ENCODE data around the gene MEPCE.
A peak's percentile ranks its signal among the peaks of the same experiment; 100 is the strongest.

MEPCE gene

GRCh38 chr7:100465299-100465698, 35.7 kb downstream of the MEPCE start:
- no peak for DNase-seq

GRCh38 chr7:100465702-100466311, 36.2 kb downstream of the MEPCE start:
- peak; percentile 96 to 99 for DNase-seq

DNA sequence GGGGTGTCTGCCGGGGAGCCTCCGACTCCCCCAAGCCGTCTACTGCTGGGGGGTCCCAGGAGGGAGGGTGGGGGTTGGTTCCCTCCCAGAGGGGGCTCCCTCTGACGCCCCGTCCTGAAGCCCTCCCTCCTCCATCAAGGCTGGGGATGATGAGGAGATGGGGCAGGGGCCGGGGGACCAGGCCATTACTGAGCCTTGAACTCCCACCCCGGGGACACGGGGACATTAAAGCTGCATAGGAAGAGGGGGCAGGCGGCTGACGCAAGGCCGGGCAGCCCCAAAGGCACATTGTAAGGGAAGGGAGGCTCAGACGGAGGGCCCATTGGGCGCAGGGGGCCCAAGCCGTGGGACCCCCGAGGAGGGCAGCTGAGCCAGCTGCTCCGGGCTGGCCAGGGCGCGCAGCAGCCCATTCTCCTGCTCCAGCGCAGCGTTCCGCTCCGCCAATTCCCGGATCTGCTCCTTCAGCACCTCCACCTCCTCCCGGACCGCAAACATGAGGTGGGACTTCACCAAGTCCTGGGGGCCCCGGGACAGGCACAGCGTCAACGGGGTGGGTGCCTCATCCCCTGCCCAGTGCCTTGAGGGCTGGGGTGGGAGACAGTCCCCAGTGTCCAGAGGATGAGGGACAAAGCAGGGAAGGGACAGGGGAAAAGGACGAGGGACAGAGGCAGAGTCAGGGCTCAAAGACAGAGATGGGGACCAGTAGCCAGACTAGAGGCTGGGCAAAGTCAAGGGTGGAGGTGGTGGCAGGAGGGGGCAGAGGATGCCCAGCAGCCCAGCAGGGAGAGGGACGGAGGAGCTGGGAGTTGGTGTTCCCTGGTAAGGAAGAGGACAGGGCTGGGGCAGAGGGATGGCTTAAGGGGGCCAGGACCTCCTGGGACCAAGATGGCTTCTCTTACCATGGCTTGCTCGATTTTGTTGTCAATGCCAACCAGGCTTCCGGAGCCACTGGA, 37.3 kb downstream of the MEPCE start:
- DNase-seq: peak in 1 of 2 donors; percentile 17

- peak; percentile 91 to 95 for DNase-seq
Observed at GRCh38 chr7:100467638-100468373, 38.2 kb downstream of the MEPCE start.

DNA sequence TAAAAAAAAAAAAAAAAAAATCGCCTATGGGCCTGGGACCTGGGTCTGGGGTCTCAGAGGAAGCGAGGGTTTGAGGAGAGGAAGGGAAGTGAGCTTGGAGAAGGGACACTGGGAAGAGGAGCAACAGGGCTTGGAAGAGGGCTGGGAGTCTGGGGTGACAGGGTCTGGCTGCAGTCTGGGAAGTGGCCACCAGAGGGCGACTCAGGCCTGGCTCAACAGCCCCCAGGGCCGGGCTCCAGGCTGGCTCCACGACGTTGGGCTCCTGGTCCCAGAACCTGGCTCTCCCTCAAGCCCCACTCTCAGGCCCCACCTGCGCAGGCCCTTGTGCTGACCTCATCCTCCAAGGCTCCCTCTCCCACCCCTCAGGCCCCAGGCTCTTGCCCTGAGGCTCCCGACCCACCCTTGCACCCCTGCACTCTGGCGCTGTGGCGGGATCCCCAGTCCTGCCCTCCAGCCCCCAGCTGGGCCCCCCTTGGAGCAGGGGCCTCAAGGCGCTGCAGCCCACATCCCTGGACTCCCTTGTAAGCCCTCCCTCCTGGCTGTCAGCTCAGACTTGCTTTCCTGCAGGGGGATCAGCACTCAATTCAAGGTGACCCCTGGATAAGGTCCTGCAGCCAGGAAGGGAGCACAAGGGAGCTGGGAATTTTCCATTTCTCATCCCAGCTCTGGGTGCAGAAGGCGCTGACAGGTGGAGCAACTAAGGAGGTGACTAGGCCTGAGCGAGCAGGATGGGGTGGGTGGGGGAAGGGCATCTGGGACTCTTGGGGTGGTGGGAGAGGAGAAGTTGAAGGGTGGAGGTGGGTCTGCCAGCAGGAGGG, 39.8 kb downstream of the MEPCE start:
- peak; percentile 67 to 83 for DNase-seq

DNA sequence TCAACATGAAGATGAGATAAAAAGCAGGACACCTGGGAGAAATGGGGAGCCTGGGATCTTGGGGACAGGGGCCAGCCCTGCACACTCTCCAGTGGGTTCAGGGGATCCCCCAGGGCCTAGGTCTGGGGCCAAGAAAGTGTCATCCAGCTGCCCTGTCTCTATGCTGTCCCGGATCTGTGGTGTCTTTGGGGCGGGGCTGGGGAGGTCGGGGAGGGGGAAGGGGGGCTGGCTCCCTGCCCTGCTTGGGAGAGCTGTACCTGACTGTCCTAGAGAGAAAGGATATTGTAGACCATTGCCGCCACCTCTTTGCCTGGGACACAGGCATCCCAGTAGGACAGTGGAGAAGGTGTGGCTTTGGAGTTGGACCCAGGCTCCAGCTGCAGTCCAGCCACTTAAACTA, 41.4 kb downstream of the MEPCE start:
- no peak for DNase-seq

DNA sequence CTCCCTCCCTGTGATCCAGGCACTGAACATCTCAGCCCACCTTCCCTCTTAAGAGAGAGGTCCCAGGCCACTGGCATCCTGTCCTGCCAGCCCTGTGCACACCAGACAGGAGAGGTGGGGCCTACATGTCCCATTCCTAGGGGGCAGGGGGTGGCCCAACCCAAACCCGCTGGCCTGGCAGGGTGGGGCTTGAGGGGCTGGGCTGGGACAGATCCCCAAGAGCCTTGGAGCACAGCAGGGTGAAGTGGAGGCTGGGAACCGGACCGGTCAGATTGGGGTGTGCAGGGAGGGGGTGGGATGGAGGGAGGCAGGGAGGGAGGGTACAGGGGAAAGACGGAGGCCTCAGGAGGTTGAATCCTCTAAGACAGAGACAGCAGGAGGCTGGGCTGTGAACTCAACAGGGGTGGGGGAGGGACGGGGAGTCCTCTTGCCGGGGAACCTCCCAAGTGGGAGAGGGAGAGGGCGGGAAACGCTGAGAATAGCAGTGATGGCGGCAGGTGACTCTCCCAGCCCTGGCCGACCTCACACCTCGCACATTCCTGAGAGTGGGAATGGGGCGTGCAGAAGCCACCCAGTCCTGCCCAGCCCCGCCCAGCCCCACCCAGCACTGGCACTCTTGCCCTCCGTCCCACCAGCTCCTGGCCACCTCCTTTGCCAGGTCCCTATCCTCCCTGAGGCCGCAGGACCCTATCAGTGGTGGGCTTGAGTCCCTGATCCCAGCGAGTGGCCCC, 42.7 kb downstream of the MEPCE start:
- DNase-seq: no peak

GRCh38 chr7:100472854-100473499, 43.3 kb downstream of the MEPCE start:
- no peak for DNase-seq

DNA sequence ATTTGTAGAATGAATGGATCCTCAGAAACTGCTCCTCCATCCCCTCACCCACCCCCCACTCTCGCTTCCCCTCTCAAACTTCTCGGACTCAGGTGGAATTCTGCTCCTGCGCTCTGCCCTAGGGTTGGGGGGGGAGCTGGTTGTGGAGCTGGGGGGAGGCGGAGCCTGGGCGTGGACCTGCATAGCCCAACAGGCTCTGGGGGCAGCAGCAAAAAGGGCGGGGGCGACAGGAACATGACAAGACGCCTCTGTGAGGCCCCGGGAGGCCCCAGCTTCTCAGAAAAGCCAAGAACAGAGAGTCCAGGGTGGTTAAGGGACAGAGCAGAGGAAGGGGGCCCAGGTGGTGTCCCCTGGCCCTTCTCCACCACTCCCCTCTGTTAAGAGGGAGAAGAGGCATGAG, 45.9 kb downstream of the MEPCE start:
- no peak for DNase-seq

DNA sequence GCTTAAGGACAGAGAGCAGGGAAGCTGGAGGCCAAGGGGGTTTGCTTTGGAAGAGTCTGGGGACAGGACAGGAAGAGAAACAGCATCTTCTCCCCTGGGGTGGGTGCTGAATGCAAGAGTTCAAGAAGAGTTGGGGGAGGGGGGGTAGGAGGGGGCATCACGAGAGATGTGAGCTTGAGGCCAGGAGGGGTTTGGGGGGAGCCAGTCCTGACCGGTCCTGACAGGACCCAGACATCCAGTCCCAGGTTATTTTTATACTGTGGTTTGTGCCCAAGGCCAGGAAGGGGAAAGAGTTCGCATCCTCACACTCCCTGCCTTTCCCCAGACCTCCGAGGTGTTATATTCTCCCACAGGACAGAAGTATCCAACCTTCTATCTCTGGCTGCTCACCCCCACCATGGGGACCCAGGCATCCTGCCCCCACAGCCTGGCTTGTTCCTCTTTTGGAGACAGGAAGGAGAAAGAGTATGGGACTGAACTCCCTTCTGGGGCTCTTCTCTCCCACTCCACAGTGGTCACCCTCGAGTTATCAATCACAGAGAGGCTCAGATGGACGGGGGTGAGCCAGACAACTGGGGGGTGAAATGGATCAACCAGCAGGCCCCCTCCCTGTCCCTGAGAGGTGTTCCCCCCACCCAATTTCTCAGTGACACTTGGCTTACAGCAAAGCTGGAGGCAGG, 46.6 kb downstream of the MEPCE start:
- no peak for DNase-seq

GRCh38 chr7:100476903-100477870, 47.6 kb downstream of the MEPCE start:
- DNase-seq: no peak

GRCh38 chr7:100477871-100478267, 48.2 kb downstream of the MEPCE start:
- no peak for DNase-seq

DNA sequence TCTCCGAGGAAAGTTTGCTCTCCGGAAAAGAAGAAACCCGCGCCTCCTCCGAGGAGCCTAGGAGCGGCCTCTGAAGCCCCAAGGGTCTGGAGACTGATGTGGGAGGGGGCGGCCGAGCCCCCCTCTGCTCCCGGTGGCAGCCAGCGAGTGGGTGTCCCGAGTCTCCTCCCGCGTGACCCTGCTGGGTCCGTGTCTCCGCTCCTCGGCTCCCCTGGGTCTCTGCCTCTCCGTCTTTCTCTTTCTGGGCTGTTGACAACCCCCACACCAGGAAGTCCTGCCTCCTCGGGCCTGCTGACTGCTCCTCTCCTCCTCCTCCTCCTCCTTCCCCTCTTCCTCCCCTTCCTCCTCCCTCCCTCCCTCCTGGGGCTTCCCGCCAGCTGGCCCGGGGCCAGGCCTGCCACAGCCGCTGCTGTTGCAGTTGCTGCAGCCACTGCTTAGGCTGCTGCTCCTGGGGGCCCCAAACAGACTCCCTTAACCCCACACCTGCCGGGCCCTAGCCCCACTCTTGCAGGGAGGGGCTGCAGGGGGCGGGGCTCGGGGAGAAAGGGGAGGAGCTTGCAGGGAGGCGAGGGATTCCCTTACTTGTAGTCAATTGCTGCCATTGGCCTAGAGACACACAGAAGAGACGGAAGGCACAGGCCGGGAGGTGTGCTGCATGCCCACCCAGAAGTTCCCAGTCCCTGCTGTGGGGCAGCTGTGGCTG, 49.5 kb downstream of the MEPCE start, which contains the start of gene TSC22D4:
Gene TSC22D4, minus strand, starts transcription at position 257 of the 703 bp plus-strand sequence. CDS start 1,176 bp downstream, outside the sequence.
- DNase-seq: peak; percentile 95 to 96

GRCh38 chr7:100481466-100481865, 51.8 kb downstream of the MEPCE start:
- DNase-seq: no peak

- no peak for DNase-seq
Observed at GRCh38 chr7:100482728-100483089, 53.1 kb downstream of the MEPCE start.

GRCh38 chr7:100483090-100483721, 53.6 kb downstream of the MEPCE start:
- peak in 1 of 2 donors; percentile 44 for DNase-seq
